Prostate gland (tissue), 2 donors: Measurements from ENCODE around the gene PCDHGB3. TPM values are rescaled to one million over a fixed set of nuclear protein-coding genes. Genes with fewer than 3 reads are reported as not detected.
"Not testable (repeated sequence)": the region's sequence is repeated elsewhere in the genome, so short reads cannot be mapped to it uniquely, and the experiment has no call there.

ENCODE experiments used
- DNase-seq: peaks from one replicate; pipeline ENCODE4 v3.0.0-alpha.2; 2019; ENCODE audit warnings: low spot score
- H3K27ac ChIP-seq, 2 donors: fragments of 200-600 bp; sonication (generic); 2 replicates each; pipeline ENCODE4 v1.5.1; 2017 to 2019
- H3K27me3 ChIP-seq: fragments of 200-600 bp; sonication (generic); replicated peaks from 2 replicates; pipeline ENCODE4 v1.5.1; 2019; ENCODE audit not compliant: insufficient read depth
- H3K36me3 ChIP-seq, 2 donors: fragments of 200-600 bp; sonication (generic); 1 replicate in 1 of 2; 2 replicates in 1 of 2; pipeline versions ENCODE4 v1.5.1 to v1.8.1; 2017 to 2019
- H3K4me1 ChIP-seq: fragments of 200-600 bp; sonication (generic); replicated peaks from 2 replicates; pipeline ENCODE4 v1.5.1; 2019
- H3K4me3 ChIP-seq, 2 donors: fragments of 200-600 bp; sonication (generic); 2 replicates each; pipeline ENCODE4 v1.5.1; 2017 to 2019
- H3K9me3 ChIP-seq: fragments of 200-600 bp; sonication (generic); 2 replicates; pipeline ENCODE4 v1.5.1; 2017
- POLR2A ChIP-seq: fragments of 450-650 bp; IDR thresholded peaks from one replicate; pipeline ENCODE4 v1.6.1; 2016; ENCODE audit warnings: antibody characterized with exemption, mild to moderate bottlenecking
- POLR2AphosphoS5 ChIP-seq: sonication (generic); formaldehyde crosslinking; IDR thresholded peaks from one replicate; pipeline ENCODE4 v1.6.1; 2017; ENCODE audit warnings: antibody characterized with exemption
- WGBS: methylation state at CpG from one replicate; pipeline ENCODE4 v1.1.5; 2018; 5-methylcytosine and 5-hydroxymethylcytosine counted together
- intact Hi-C: fragments of 100-400 bp; cut with DNase I; formaldehyde crosslinking; loops from one replicate; pipeline ENCODE4 v1.14.2; 2022
- total RNA-seq, 2 donors: library from RNA; depleted of rRNA; stranded (reverse); fragments of >200 nt; gene quantifications; one replicate each; pipeline ENCODE4 v1.1.0, GENCODE V29; 2016
- TF ChIP-seq, protein P1 (sequence below), 4 experiments: fragments of 200-600 bp in 2 of 4; fragments of 450-650 bp in 2 of 4; sonication (generic) in 2 of 4; IDR thresholded peaks; 1 replicate in 3 of 4; 2 replicates in 1 of 4; pipeline ENCODE4 v1.5.1; 2016 to 2019; ENCODE audit warnings: antibody characterized with exemption in 4 of 4, mild to moderate bottlenecking in 2 of 4, moderate library complexity in 2 of 4

The PCDHGB3 gene
- total RNA-seq, 2 donors from 2014 or later, result 3.1 to 7.7 TPM

DNA sequence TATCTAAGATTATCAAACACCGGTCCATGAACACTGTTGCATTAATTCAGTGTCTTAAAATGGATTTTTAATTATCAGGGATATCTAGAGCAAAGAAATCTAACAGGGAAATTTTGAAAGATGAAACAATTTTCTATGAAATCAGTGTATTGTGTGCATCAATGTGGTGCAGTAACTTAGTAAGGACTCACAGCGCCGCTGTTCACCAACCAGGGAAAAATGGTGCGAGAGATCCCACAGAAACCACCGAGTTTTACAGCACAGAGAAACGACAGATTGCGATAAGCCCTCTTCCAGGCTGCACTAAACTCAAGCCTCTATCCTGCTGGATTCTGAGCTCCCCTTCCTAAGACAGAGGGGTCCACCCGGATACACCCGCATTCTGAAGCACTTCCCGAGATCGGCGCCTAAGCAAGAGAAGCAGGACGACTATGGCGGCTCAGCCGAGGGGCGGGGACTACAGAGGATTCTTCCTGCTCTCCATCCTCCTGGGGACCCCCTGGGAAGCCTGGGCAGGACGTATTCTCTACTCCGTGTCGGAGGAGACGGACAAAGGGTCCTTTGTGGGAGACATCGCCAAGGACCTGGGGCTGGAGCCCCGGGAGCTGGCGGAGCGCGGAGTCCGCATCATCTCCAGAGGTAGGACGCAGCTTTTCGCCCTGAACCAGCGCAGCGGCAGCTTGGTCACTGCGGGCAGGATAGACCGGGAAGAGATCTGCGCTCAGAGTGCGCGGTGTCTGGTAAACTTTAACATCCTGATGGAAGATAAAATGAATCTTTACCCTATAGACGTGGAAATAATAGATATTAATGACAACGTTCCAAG lies 12.6 kb downstream of the PCDHGB3 start, which contains the start of gene PCDHGA7:
Gene PCDHGA7 (plus strand): TSS at position 274 of the 826 bp plus-strand sequence. CDS start 158 bp downstream, at position 432.
- H3K9me3 ChIP-seq, result no peaks in the 10 kb centered on the region
- 15% methylated on average over 37 of the region's 37 CpGs for WGBS
- peak within 1 kb of the TSS; percentile 11 to 17 for H3K4me3 ChIP-seq
- TF ChIP-seq, protein P1, sequence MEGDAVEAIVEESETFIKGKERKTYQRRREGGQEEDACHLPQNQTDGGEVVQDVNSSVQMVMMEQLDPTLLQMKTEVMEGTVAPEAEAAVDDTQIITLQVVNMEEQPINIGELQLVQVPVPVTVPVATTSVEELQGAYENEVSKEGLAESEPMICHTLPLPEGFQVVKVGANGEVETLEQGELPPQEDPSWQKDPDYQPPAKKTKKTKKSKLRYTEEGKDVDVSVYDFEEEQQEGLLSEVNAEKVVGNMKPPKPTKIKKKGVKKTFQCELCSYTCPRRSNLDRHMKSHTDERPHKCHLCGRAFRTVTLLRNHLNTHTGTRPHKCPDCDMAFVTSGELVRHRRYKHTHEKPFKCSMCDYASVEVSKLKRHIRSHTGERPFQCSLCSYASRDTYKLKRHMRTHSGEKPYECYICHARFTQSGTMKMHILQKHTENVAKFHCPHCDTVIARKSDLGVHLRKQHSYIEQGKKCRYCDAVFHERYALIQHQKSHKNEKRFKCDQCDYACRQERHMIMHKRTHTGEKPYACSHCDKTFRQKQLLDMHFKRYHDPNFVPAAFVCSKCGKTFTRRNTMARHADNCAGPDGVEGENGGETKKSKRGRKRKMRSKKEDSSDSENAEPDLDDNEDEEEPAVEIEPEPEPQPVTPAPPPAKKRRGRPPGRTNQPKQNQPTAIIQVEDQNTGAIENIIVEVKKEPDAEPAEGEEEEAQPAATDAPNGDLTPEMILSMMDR (IDR thresholded peaks at IDR 0.05), result peak in 1 of 4 experiments; percentile 8
- TF ChIP-seq POLR2AphosphoS5 (no peak), POLR2A (no peak)
- H3K27ac ChIP-seq, result no peak within 1 kb of the TSS
- no peaks in the 10 kb centered on the region for H3K36me3 ChIP-seq
- no peak for DNase-seq
- no peaks in the 10 kb centered on the region for H3K4me1 ChIP-seq
- intact Hi-C loops, result no loop called here
- H3K27me3 ChIP-seq, result no peaks in the 10 kb centered on the region

DNA sequence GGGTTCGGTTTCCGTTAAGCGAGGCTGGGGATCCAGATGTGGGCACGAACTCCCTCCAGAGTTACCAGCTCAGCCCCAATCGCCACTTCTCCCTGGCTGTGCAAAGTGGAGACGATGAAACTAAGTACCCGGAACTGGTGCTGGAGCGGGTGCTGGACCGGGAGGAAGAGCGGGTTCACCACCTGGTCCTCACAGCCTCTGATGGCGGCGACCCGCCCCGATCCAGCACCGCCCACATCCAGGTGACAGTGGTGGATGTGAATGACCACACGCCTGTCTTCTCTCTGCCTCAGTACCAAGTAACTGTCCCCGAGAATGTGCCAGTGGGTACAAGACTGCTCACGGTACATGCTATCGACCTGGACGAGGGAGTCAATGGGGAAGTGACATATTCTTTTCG lies 13.3 kb downstream of the PCDHGB3 start:
- no peaks in the 10 kb centered on the region for H3K27me3 ChIP-seq
- TF ChIP-seq POLR2AphosphoS5 (no peak), POLR2A (no peak)
- TF ChIP-seq, protein P1 (IDR thresholded peaks at IDR 0.05), result no peak
- H3K27ac ChIP-seq, result no peak overlapping the region
- H3K9me3 ChIP-seq, result no peaks in the 10 kb centered on the region
- DNase-seq, result no peak
- 24% methylated on average over 21 of the region's 21 CpGs for WGBS
- intact Hi-C loops, result no loop called here
- no peaks in the 10 kb centered on the region for H3K4me1 ChIP-seq
- no peaks in the 10 kb centered on the region for H3K36me3 ChIP-seq
- no peak overlapping the region for H3K4me3 ChIP-seq

DNA sequence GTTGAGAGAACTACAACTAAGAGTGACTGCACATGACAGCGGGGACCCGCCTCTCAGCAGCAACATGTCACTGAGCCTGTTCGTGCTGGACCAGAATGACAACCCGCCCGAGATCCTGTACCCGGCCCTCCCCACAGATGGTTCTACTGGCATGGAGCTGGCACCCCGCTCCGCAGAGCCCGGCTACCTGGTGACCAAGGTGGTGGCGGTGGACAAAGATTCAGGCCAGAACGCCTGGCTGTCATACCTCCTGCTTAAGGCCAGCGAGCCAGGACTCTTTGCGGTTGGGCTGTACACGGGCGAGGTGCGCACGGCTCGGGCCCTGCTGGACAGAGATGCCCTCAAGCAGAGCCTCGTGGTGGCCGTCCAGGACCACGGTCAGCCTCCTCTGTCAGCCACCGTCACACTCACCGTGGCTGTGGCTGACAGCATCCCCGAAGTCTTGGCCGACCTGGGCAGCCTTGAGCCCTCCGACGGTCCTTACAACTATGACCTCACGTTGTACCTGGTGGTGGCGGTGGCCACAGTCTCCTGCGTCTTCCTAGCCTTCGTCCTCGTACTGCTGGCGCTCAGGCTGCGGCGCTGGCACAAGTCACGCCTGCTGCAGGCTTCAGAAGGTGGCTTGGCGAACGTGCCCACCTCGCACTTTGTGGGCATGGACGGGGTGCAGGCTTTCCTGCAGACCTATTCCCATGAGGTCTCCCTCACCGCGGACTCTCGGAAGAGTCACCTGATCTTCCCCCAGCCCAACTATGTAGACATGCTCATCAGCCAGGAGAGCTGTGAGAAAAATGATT lies 14.6 kb downstream of the PCDHGB3 start:
- Histone ChIP-seq H3K27ac (no peak overlapping the region), H3K36me3 (no peaks in the 10 kb centered on the region), H3K4me1 (no peaks in the 10 kb centered on the region), H3K4me3 (no peak overlapping the region), H3K27me3 (peaks cover 1% of the 10 kb centered on the region), H3K9me3 (no peaks in the 10 kb centered on the region)
- TF ChIP-seq POLR2AphosphoS5 (no peak), POLR2A (no peak)
- TF ChIP-seq, protein P1 (IDR thresholded peaks at IDR 0.05), result no peak
- DNase-seq, result no peak
- 31% methylated on average over 30 of the region's 43 CpGs for WGBS
- intact Hi-C loops, result no loop called here

DNA sequence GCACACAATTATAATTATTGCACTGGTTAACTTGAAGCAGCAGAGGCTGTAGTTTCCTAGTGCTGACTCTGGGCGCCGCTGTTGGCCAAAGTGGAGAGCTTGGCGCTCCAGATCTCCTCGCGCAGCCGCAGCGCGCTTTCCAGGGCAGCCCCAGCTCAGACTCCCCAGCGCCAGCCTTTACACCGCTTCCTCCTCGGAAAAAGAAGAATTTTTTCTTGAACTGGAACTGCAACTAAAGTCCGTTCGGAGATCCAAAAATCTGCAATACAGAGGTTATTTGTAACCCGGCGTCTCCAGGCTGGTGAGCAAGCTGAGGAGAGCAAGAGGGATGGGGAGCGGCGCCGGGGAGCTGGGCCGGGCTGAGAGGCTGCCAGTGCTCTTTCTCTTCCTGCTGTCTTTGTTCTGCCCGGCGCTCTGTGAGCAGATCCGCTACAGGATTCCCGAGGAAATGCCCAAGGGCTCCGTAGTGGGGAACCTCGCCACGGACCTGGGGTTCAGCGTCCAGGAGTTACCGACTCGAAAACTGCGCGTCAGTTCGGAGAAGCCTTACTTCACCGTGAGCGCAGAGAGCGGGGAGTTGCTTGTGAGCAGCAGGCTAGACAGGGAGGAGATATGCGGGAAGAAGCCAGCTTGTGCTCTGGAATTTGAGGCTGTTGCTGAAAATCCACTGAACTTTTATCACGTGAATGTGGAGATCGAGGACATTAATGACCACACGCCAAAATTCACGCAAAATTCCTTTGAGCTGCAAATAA lies 17.7 kb downstream of the PCDHGB3 start, which contains the start of gene PCDHGB4:
Gene PCDHGB4 (plus strand): TSS at position 142 of the 755 bp plus-strand sequence. CDS start 187 bp downstream, at position 329.
- intact Hi-C loops, DNase-seq, H3K4me3 ChIP-seq, H3K36me3 ChIP-seq, H3K27ac ChIP-seq, H3K4me1 ChIP-seq, H3K27me3 ChIP-seq, H3K9me3 ChIP-seq: not testable (repeated sequence)
- 9% methylated on average over 18 of the region's 40 CpGs for WGBS
- TF ChIP-seq, protein P1 (IDR thresholded peaks at IDR 0.05), result peak in 3 of 4 experiments; percentile 12 to 53 (median 46)
